H9 (cell line): ENCODE data around the gene PTBP2. TPM values are rescaled to one million over a fixed set of nuclear protein-coding genes. Genes with fewer than 3 reads are reported as not detected.
A peak's percentile ranks its signal among the peaks of the same experiment; 100 is the strongest.

Experiments
- DNase-seq: peaks from one replicate; pipeline ENCODE4 v3.0.0-alpha.2; 2017
- H2AFZ ChIP-seq: one replicate; pipeline ENCODE4 v1.6.1; 2013; ENCODE audit warnings: mild to moderate bottlenecking, low read length, control low read depth, moderate library complexity
- H2AK5ac ChIP-seq: 2 replicates; pipeline ENCODE4 v1.6.1; 2013; ENCODE audit warnings: low read length, control low read depth, mixed read lengths; ENCODE audit not compliant: insufficient read length
- H2BK120ac ChIP-seq: one replicate; pipeline ENCODE4 v1.6.1; 2013; ENCODE audit warnings: low read depth, mild to moderate bottlenecking, low read length, control low read depth, inconsistent platforms; ENCODE audit not compliant: poor library complexity, severe bottlenecking
- H2BK12ac ChIP-seq: 2 replicates; pipeline ENCODE4 v1.6.1; 2013; ENCODE audit warnings: low read length, control low read depth, mixed read lengths, low read depth; ENCODE audit not compliant: insufficient read length
- H2BK15ac ChIP-seq: 2 replicates; pipeline ENCODE4 v1.6.1; 2013; ENCODE audit warnings: low read depth, low read length, control low read depth
- H2BK20ac ChIP-seq: one replicate; pipeline ENCODE4 v1.6.1; 2013; ENCODE audit warnings: low read depth, mild to moderate bottlenecking, low read length, control low read depth, inconsistent platforms; ENCODE audit not compliant: poor library complexity, severe bottlenecking
- H2BK5ac ChIP-seq: 2 replicates; pipeline ENCODE4 v1.6.1; 2013; ENCODE audit warnings: low read length, control low read depth, mixed read lengths; ENCODE audit not compliant: insufficient read length
- H3K14ac ChIP-seq: 2 replicates; pipeline ENCODE4 v1.6.1; 2013; ENCODE audit warnings: low read length, control low read depth; ENCODE audit not compliant: insufficient read depth
- H3K18ac ChIP-seq: 2 replicates; pipeline ENCODE4 v1.6.1; 2013; ENCODE audit warnings: low read depth, mild to moderate bottlenecking, mixed read lengths, low read length, control low read depth; ENCODE audit not compliant: insufficient read length
- H3K23ac ChIP-seq: 2 replicates; pipeline ENCODE4 v1.6.1; 2013; ENCODE audit warnings: low read length, control low read depth, mixed read lengths, low read depth; ENCODE audit not compliant: insufficient read length
- H3K23me2 ChIP-seq: 2 replicates; pipeline ENCODE4 v1.6.1; 2013; ENCODE audit warnings: low read depth, mild to moderate bottlenecking, mixed read lengths, low read length, control low read depth; ENCODE audit not compliant: insufficient read length, poor library complexity, severe bottlenecking
- H3K27ac ChIP-seq: 2 replicates; pipeline ENCODE4 v1.5.1; 2013; ENCODE audit warnings: low read length, control low read depth, mixed read lengths, low read depth; ENCODE audit not compliant: insufficient read length
- H3K27me3 ChIP-seq: 2 replicates; pipeline ENCODE4 v1.6.1; 2013; ENCODE audit warnings: low read length, control low read depth, inconsistent platforms; ENCODE audit not compliant: insufficient read depth
- H3K4ac ChIP-seq: 2 replicates; pipeline ENCODE4 v1.6.1; 2013; ENCODE audit warnings: low read depth, mild to moderate bottlenecking, control low read depth, inconsistent platforms, low read length, moderate library complexity
- H3K4me1 ChIP-seq: 2 replicates; pipeline ENCODE4 v1.6.1; 2013; ENCODE audit warnings: low read length, control low read depth, inconsistent platforms; ENCODE audit not compliant: insufficient read depth
- H3K4me2 ChIP-seq: 2 replicates; pipeline ENCODE4 v1.6.1; 2013; ENCODE audit warnings: low read length, control low read depth, mixed read lengths; ENCODE audit not compliant: insufficient read length, insufficient read depth
- H3K56ac ChIP-seq: 2 replicates; pipeline ENCODE4 v1.6.1; 2013; ENCODE audit warnings: low read depth, mild to moderate bottlenecking, mixed read lengths, low read length, control low read depth; ENCODE audit not compliant: insufficient read length
- H3K79me1 ChIP-seq: 2 replicates; pipeline ENCODE4 v1.6.1; 2013; ENCODE audit warnings: low read depth, mild to moderate bottlenecking, moderate library complexity, low read length, control low read depth, inconsistent platforms; ENCODE audit not compliant: insufficient read depth, poor library complexity, severe bottlenecking
- H3K79me2 ChIP-seq: 2 replicates; pipeline ENCODE4 v1.6.1; 2013; ENCODE audit warnings: low read length, control low read depth, inconsistent platforms; ENCODE audit not compliant: insufficient read depth
- H3K9ac ChIP-seq: 2 replicates; pipeline ENCODE4 v1.6.1; 2013; ENCODE audit warnings: low read length, control low read depth, mixed read lengths; ENCODE audit not compliant: insufficient read length; ENCODE audit errors: extremely low read depth
- H3K9me3 ChIP-seq: one replicate; pipeline ENCODE4 v1.6.1; 2013; ENCODE audit warnings: low read depth, low read length, inconsistent platforms; ENCODE audit not compliant: control insufficient read depth
- H3T11ph ChIP-seq: one replicate; pipeline ENCODE4 v1.6.1; 2013; ENCODE audit warnings: mild to moderate bottlenecking, low read length, control low read depth, inconsistent platforms
- H4K20me1 ChIP-seq: one replicate; pipeline ENCODE4 v1.6.1; 2013; ENCODE audit not compliant: control insufficient read depth, insufficient read length, insufficient read depth
- H4K5ac ChIP-seq: 2 replicates; pipeline ENCODE4 v1.6.1; 2013; ENCODE audit warnings: low read depth, mild to moderate bottlenecking, mixed read lengths, low read length, control low read depth; ENCODE audit not compliant: insufficient read length
- H4K8ac ChIP-seq: replicated peaks from 2 replicates; pipeline ENCODE4 v1.6.1; 2013; ENCODE audit warnings: low read length, control low read depth, mixed read lengths, low read depth; ENCODE audit not compliant: insufficient read length
- H4K91ac ChIP-seq: 2 replicates; pipeline ENCODE4 v1.6.1; 2013; ENCODE audit warnings: low read depth, mild to moderate bottlenecking, moderate library complexity, mixed read lengths, low read length, control low read depth; ENCODE audit not compliant: insufficient read length
- H3K27ac Mint-ChIP-seq, 3 experiments: 2 replicates in 2 of 3; 3 replicates in 1 of 3; pipeline ENCODE4 v1.8.0; 2020 to 2021; ENCODE audit warnings: mixed read lengths in 3 of 3, mild to moderate bottlenecking in 1 of 3, moderate library complexity in 1 of 3
- H3K27me3 Mint-ChIP-seq: 2 replicates; pipeline ENCODE4 v1.8.0; 2021; ENCODE audit warnings: low read depth, mild to moderate bottlenecking, moderate library complexity, mixed read lengths
- H3K36me3 Mint-ChIP-seq, 3 experiments: 2 replicates in 2 of 3; 3 replicates in 1 of 3; pipeline ENCODE4 v1.8.0; 2020 to 2021; ENCODE audit warnings: low read depth in 3 of 3, mixed read lengths in 3 of 3; ENCODE audit not compliant: insufficient read depth in 1 of 3
- H3K4me1 Mint-ChIP-seq, 2 experiments: 2 replicates each; pipeline ENCODE4 v1.8.0; 2020; ENCODE audit warnings: mixed read lengths in 2 of 2
- H3K4me3 Mint-ChIP-seq, 2 experiments: 2 replicates in 1 of 2; 3 replicates in 1 of 2; pipeline ENCODE4 v1.8.0; 2020 to 2021; ENCODE audit warnings: mild to moderate bottlenecking in 2 of 2, mixed read lengths in 2 of 2, moderate library complexity in 1 of 2
- H3K9me3 Mint-ChIP-seq, 2 experiments: 2 replicates in 1 of 2; 3 replicates in 1 of 2; pipeline ENCODE4 v1.8.0; 2020; ENCODE audit warnings: mild to moderate bottlenecking in 2 of 2, mixed read lengths in 2 of 2, moderate library complexity in 1 of 2
- CTCF ChIP-seq: fragments of 200-600 bp; sonication (generic); conservative IDR thresholded peaks from 3 replicates; pipeline ENCODE4 v1.8.0; 2021; ENCODE audit warnings: antibody characterized with exemption, mild to moderate bottlenecking
- WGBS: extraction: QIAGEN DNeasy Blood & Tissue Kit; methylation state at CpG from one replicate; pipeline ENCODE4 v1.1.7; 2013; ENCODE audit warnings: missing lambda C conversion rate, low lambda C conversion rate, mixed read lengths; ENCODE audit not compliant: insufficient read length; ENCODE audit errors: extremely low coverage; 5-methylcytosine and 5-hydroxymethylcytosine counted together
- total RNA-seq: library from RNA; stranded (reverse); gene quantifications from 2 replicates; pipeline ENCODE4 v1.2.1, GENCODE V29; 2021

The PTBP2 gene
- total RNA-seq, 1 experiment from 2014 or later, result 75.4 TPM

DNA sequence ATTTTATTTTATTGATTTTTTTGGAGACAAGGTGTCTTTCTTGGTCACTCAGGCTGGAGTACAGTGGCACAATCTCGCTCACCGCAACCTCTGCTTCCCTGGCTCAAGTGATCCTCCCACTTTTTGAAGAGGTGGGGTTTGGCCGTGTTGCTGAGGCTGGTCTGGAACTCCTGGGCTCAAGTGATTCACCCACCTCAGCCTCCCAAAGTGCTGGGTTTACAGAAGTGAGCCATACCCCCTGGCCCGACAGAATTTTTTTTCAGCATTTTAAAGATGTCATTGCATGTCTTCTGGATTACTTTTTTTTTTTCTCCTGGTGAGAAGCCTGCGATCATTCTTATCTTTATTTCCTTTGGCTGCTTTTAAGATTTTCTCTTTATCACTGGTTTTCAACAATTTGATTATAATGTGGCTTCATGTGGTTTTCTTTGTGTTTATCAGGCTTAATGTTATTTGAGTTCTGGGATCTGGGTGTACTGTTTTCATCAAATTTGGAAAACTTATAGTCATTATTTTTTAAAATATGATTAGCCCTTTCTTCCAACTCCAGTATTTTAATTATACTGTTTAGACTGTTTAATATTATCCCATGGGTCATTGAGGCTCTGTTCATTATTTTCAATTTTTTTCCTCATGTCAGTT, 23.1 kb upstream of the PTBP2 start:
- Histone ChIP-seq H3K27me3 (no peaks in the 10 kb centered on the region), H2BK120ac (no peak overlapping the region), H4K8ac (no peak overlapping the region), H3K27ac (no peak overlapping the region), H3K79me2 (no peaks in the 10 kb centered on the region), H2AK5ac (no peak overlapping the region), H2BK12ac (no peak overlapping the region), H2BK15ac (no peak overlapping the region), H3K56ac (no peak overlapping the region), H4K5ac (no peak overlapping the region), H3K79me1 (no peaks in the 10 kb centered on the region), H3K4ac (no peak overlapping the region), H3K18ac (no peak overlapping the region), H3K23me2 (no peaks in the 10 kb centered on the region), H3K23ac (no peak overlapping the region), H2AFZ (no peak overlapping the region), H3K14ac (no peak overlapping the region), H4K20me1 (no peaks in the 10 kb centered on the region), H3T11ph (no peak overlapping the region), H3K9me3 (no peaks in the 10 kb centered on the region), H2BK20ac (no peak overlapping the region), H3K4me1 (no peaks in the 10 kb centered on the region), H2BK5ac (no peak overlapping the region), H3K4me2 (no peak overlapping the region), H3K9ac (no peak overlapping the region), H4K91ac (no peak overlapping the region)
- WGBS, result no CpG with 5 or more reads among the region's 5 CpGs
- peaks cover 0 to 3% of the 10 kb centered on the region in 2 experiments; a peak in 3 of 5 replicates for H3K9me3 Mint-ChIP-seq
- peak; percentile 37 for DNase-seq
- H3K4me1 Mint-ChIP-seq, result peaks cover 0 to 3% of the 10 kb centered on the region in 2 experiments; a peak in 2 of 4 replicates
- H3K36me3 Mint-ChIP-seq, result peaks cover 0 to 5% (median 0%) of the 10 kb centered on the region in 3 experiments; a peak in 1 of 7 replicates
- no peak overlapping the region for H3K27ac Mint-ChIP-seq
- no peak overlapping the region for H3K4me3 Mint-ChIP-seq
- TF ChIP-seq CTCF, result no peak
- no peaks in the 10 kb centered on the region for H3K27me3 Mint-ChIP-seq
